BE2C (cell line): Measurements from ENCODE around the gene ZSCAN20.

ENCODE experiments used
- DNase-seq: peaks from one replicate; pipeline ENCODE4 v3.0.0-alpha.2; 2020
- H3K27me3 ChIP-seq: fragments of 250-450 bp; sonication (Bioruptor Pico); 2 replicates; pipeline ENCODE4 v1.5.1; 2020; ENCODE audit warnings: mild to moderate bottlenecking
- H3K36me3 ChIP-seq: fragments of 250-450 bp; sonication (Bioruptor Pico); 2 replicates; pipeline ENCODE4 v1.5.1; 2020; ENCODE audit warnings: mild to moderate bottlenecking
- H3K4me1 ChIP-seq: fragments of 250-450 bp; sonication (Bioruptor Pico); 2 replicates; pipeline ENCODE4 v1.5.1; 2020
- H3K4me3 ChIP-seq: 2 replicates; pipeline ENCODE4 v1.5.1; 2011; ENCODE audit warnings: low read depth, low read length
- H3K9me3 ChIP-seq: fragments of 250-450 bp; sonication (Bioruptor Pico); 2 replicates; pipeline ENCODE4 v1.5.1; 2020
- CTCF ChIP-seq: IDR thresholded peaks from 2 replicates; pipeline ENCODE4 v1.5.1; 2012; ENCODE audit warnings: mild to moderate bottlenecking, low read depth, low read length

ZSCAN20 gene

DNA sequence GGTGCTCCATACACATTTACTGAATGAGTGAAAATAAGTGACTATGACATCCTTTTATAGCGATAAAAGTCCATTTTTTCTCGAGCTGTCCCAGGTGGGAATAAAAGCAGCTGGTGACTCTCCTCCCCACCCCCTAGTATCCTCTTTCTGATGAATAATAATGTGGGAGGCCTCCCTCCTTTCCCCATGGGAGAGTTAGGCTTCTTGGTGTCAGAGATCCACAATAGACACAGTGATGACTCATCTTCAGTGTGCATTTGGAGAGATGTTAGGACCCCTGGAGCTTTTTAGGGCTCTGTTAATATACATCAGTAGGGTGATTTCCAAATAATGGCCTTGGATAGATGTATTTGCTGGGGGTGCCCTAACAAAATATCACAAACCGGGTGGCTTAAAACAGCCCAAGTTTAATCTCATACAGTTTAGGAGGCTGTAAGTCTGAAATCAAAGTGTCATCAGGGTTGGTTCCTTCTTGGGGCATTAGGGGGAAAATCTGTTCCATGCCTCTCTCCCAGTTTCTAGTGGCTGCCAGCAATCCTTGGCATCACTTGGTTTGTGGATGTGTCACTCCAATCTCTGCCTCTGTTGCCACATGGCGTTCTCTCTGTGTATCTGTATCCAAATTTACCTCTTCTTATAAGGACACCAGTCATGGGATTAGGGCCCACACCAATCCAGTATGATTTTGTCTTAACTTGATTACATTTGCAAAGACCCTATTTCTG lies 37.2 kb upstream of the ZSCAN20 start:
- no peak for DNase-seq
- no peaks in the 10 kb centered on the region for H3K27me3 ChIP-seq
- no peaks in the 10 kb centered on the region for H3K36me3 ChIP-seq
- no peaks in the 10 kb centered on the region for H3K4me1 ChIP-seq
- H3K4me3 ChIP-seq, result no peak overlapping the region
- H3K9me3 ChIP-seq, result no peaks in the 10 kb centered on the region
- no peak for TF ChIP-seq CTCF

DNA sequence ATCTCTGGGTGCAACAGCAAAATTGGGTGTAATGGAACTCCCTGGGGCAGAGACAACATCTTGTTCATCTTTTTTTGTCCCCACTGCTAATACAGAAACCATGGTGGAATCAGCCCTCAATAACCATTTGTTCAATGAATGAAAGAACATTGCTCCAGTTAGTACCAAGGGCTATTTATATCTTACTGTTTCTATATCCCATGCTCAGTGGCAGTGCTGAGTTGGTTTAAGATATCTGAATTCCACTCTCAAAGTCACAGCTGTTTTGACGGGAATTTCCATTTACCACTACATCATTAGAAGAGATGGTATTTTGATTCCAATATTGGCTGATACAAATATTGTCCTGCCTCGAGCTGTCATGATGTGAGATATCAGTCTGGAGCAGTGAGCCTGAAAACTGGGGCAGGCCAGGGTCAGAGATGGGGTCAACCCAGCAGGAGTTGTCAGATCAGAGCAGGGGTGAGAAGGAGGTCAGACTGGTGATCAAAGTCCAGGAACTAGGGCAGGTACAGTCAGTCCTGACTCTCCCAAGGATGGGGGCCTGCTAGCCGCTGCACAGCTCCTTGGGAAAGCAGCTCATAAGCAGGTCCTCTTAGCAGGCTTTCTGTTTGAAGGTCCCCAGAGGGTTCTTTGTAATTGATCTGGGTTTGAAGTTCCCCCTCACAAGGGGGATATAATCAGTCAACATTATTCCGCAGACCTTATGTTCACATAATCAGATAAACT lies 35.7 kb upstream of the ZSCAN20 start:
- Histone ChIP-seq H3K4me3 (no peak overlapping the region), H3K4me1 (no peaks in the 10 kb centered on the region), H3K36me3 (no peaks in the 10 kb centered on the region), H3K9me3 (no peaks in the 10 kb centered on the region), H3K27me3 (no peaks in the 10 kb centered on the region)
- TF ChIP-seq CTCF, result no peak
- DNase-seq, result no peak

DNA sequence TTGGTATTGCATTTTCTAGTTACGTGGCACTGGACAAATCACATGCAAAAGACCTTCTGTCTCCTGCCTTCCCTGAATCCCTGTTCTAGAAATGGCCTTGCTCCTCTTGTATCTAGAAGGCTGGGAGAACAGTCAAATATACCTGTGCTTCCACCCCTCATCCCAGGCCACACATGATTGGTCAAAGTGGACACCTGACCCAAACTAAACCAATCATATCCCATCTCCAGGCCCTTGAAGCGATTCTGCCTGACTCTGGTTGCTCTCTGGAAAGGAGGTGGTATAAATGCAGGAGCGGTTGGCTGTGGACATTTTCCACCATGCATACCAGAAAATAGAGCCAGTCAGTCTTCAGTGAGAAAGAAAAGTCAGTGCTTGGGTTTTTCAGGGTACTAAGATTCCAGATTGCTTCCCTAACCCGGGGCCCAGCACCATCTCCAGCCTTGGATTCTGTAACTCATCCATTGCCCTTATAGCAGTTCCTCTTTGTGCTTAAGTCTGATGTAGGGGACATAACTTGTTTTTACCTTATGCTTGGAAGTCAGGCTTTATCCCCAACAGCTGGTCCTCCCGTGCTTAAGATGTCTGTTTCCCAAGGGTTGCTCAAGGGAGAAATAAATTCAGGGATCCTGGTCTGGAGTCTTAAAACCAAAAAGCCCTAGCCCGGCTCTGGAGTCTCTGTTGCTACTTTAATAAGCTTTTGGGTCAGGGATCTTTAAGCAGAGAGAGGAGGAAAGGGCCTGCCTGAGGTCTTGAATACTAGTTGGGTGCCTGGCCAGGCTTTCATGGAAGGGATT lies 33.9 kb upstream of the ZSCAN20 start:
- Histone ChIP-seq H3K36me3 (no peaks in the 10 kb centered on the region), H3K9me3 (no peaks in the 10 kb centered on the region), H3K4me1 (no peaks in the 10 kb centered on the region; the same call in 1 of the 2 replicates), H3K4me3 (no peak overlapping the region), H3K27me3 (no peaks in the 10 kb centered on the region)
- no peak for TF ChIP-seq CTCF
- DNase-seq, result no peak

DNA sequence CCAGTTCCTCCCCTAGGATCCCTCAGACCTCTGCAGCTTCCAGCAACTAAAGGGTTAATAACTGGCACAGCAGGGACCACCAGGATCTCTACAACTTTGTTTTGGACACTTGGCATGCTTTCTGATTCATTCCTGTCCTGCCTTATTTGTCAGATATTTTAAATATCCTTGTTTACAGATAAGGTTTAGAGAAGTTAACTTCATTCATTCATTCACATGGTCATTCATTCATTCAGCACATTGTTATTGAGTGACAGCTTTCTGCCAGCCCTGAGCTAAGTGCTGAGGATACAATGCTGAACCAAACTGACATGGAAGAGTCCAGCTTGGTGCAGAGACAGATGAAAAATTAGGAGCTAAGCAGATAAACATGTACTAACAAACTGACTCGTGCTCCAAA lies 32.8 kb upstream of the ZSCAN20 start:
- Histone ChIP-seq H3K36me3 (no peaks in the 10 kb centered on the region), H3K4me1 (peaks cover 2% of the 10 kb centered on the region; the same call in 1 of the 2 replicates), H3K4me3 (no peak overlapping the region), H3K27me3 (no peaks in the 10 kb centered on the region), H3K9me3 (no peaks in the 10 kb centered on the region)
- DNase-seq, result no peak
- no peak for TF ChIP-seq CTCF

GRCh38 chr1:33441088-33441745 lies 31.2 kb upstream of the ZSCAN20 start:
- no peak for TF ChIP-seq CTCF
- no peak overlapping the region for H3K4me3 ChIP-seq
- no peaks in the 10 kb centered on the region for H3K36me3 ChIP-seq
- H3K4me1 ChIP-seq, result peaks cover 2% of the 10 kb centered on the region; the same call in 1 of the 2 replicates
- no peak for DNase-seq
- no peaks in the 10 kb centered on the region for H3K27me3 ChIP-seq
- H3K9me3 ChIP-seq, result no peaks in the 10 kb centered on the region
